HG02642 (cell line): ENCODE data around the gene AK5.

Experiments
- ATAC-seq: cut with Tn5 transposase; IDR thresholded peaks from one replicate; pipeline ENCODE4 v1.9.1; 2021; ENCODE audit warnings: mild to moderate bottlenecking; ENCODE audit not compliant: unreplicated experiment, poor library complexity

AK5 gene

GRCh38 chr1:77348549-77348948 is 66.7 kb downstream of the AK5 start:
- no peak for ATAC-seq

GRCh38 chr1:77349275-77349674 is 67.5 kb downstream of the AK5 start:
- ATAC-seq: no peak

- ATAC-seq: no peak
Measured at GRCh38 chr1:77350012-77350770, 68.4 kb downstream of the AK5 start.

GRCh38 chr1:77354536-77354935 is 72.7 kb downstream of the AK5 start:
- ATAC-seq: no peak

GRCh38 chr1:77355010-77355409 is 73.2 kb downstream of the AK5 start:
- no peak for ATAC-seq

- no peak for ATAC-seq
Measured at GRCh38 chr1:77356136-77356535, 74.3 kb downstream of the AK5 start.

- ATAC-seq: no peak
Measured at GRCh38 chr1:77360256-77360655, 78.4 kb downstream of the AK5 start.

- no peak for ATAC-seq
Measured at GRCh38 chr1:77361621-77362020, 79.8 kb downstream of the AK5 start.

GRCh38 chr1:77370161-77370560 is 88.3 kb downstream of the AK5 start:
- no peak for ATAC-seq

GRCh38 chr1:77370583-77371306 is 88.9 kb downstream of the AK5 start:
- ATAC-seq: no peak

- ATAC-seq: no peak
Measured at GRCh38 chr1:77371396-77371795, 89.6 kb downstream of the AK5 start.

GRCh38 chr1:77373702-77374101 is 91.9 kb downstream of the AK5 start:
- ATAC-seq: no peak

GRCh38 chr1:77375541-77375940 is 93.7 kb downstream of the AK5 start:
- no peak for ATAC-seq

GRCh38 chr1:77375990-77376389 is 94.2 kb downstream of the AK5 start:
- no peak for ATAC-seq

GRCh38 chr1:77378723-77379535 is 97.1 kb downstream of the AK5 start:
- ATAC-seq: no peak

GRCh38 chr1:77382366-77382765 is 100.5 kb downstream of the AK5 start:
- ATAC-seq: no peak

GRCh38 chr1:77383236-77383635 is 101.4 kb downstream of the AK5 start:
- ATAC-seq: no peak

GRCh38 chr1:77385551-77385950 is 103.7 kb downstream of the AK5 start:
- ATAC-seq: no peak

- ATAC-seq: no peak
Measured at GRCh38 chr1:77386276-77386675, 104.5 kb downstream of the AK5 start.

GRCh38 chr1:77387553-77387952 is 105.7 kb downstream of the AK5 start:
- ATAC-seq: no peak

- ATAC-seq: no peak
Measured at GRCh38 chr1:77388661-77389060, 106.8 kb downstream of the AK5 start.
